Breast epithelium (tissue), 3 donors: ENCODE measurements around the gene PC.

Source experiments
- CTCF ChIP-seq, 3 donors: fragments of 450-650 bp; IDR thresholded peaks; one replicate each; pipeline ENCODE4 v1.5.1; 2016 to 2017; ENCODE audit warnings: antibody characterized with exemption in 3 of 3, mild to moderate bottlenecking in 3 of 3, moderate library complexity in 3 of 3
- POLR2A ChIP-seq: fragments of 450-650 bp; IDR thresholded peaks from one replicate; pipeline ENCODE4 v1.6.1; 2016; ENCODE audit warnings: antibody characterized with exemption, mild to moderate bottlenecking, moderate library complexity

DNA sequence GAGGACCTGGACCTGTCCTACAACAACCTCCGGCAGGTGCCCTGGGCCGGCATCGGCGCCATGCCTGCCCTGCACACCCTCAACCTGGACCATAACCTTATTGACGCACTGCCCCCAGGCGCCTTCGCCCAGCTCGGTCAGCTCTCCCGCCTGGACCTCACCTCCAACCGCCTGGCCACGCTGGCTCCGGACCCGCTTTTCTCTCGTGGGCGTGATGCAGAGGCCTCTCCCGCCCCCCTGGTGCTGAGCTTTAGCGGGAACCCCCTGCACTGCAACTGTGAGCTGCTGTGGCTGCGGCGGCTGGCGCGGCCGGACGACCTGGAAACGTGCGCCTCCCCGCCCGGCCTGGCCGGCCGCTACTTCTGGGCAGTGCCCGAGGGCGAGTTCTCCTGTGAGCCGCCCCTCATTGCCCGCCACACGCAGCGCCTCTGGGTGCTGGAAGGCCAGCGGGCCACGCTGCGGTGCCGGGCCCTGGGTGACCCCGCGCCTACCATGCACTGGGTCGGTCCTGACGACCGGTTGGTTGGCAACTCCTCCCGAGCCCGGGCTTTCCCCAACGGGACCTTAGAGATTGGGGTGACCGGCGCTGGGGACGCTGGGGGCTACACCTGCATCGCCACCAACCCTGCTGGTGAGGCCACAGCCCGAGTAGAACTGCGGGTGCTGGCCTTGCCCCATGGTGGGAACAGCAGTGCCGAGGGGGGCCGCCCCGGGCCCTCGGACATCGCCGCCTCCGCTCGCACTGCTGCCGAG lies 99.8 kb downstream of the PC start:
- TF ChIP-seq CTCF (IDR thresholded peaks at IDR 0.05) (no peak), POLR2A (no peak)
